DND-41 (cell line): ENCODE results near the gene NAXD.

Source experiments
- EZH2 ChIP-seq: IDR thresholded peaks from 3 replicates; pipeline ENCODE4 v1.6.1; 2012; ENCODE audit warnings: borderline replicate concordance, low read depth, mild to moderate bottlenecking, moderate library complexity, low read length, inconsistent platforms; ENCODE audit not compliant: severe bottlenecking
- TF ChIP-seq, protein P1 (sequence below): IDR thresholded peaks from 2 replicates; pipeline ENCODE4 v1.5.1; 2012; ENCODE audit warnings: borderline replicate concordance, low read length, moderate library complexity, mild to moderate bottlenecking; ENCODE audit not compliant: poor library complexity, severe bottlenecking; ENCODE audit errors: extremely low read depth

DNA sequence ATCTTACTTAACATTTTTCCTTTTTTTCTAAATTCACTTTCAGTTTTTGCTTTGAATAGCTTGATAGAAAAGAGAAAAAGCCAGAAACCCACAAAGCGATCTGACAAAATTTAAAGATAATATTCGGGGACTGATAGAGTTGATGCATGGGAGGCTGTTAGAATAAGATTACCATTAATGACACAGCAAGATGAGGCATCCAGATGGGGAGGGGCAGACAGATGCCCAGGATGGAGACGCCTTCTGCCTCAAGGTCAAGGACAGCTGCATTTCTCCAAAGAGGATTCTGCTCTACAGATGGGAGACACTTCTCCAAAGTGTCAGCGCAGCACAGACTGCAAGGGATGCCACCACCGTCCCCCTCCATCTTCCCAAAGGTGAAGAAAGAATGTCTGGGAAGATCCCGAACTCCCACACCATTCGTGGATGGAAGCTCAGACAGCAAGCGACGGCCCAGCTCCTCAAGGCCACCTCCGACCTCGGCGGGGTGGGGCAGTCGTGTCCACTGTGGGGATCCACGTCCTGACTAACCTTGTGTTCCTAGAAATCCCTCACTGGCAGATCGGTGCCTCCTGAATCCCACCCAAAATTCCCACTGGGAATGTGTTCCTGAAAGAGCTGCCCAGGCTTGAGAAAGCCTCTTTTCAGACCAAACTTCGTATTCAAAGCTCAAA lies 32.9 kb downstream of the NAXD start:
- TF ChIP-seq, protein P1, sequence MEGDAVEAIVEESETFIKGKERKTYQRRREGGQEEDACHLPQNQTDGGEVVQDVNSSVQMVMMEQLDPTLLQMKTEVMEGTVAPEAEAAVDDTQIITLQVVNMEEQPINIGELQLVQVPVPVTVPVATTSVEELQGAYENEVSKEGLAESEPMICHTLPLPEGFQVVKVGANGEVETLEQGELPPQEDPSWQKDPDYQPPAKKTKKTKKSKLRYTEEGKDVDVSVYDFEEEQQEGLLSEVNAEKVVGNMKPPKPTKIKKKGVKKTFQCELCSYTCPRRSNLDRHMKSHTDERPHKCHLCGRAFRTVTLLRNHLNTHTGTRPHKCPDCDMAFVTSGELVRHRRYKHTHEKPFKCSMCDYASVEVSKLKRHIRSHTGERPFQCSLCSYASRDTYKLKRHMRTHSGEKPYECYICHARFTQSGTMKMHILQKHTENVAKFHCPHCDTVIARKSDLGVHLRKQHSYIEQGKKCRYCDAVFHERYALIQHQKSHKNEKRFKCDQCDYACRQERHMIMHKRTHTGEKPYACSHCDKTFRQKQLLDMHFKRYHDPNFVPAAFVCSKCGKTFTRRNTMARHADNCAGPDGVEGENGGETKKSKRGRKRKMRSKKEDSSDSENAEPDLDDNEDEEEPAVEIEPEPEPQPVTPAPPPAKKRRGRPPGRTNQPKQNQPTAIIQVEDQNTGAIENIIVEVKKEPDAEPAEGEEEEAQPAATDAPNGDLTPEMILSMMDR = no peak
- TF ChIP-seq EZH2 = no peak
